SK-N-MC (cell line): ENCODE data around the gene DLX6.

Experiments
- EZH2 ChIP-seq: fragments of 200-600 bp; sonication (generic); IDR thresholded peaks from one replicate; pipeline ENCODE4 v1.6.1; 2017; ENCODE audit warnings: antibody characterized with exemption
- FOXP2 ChIP-seq: optimal IDR thresholded peaks from 2 replicates; pipeline ENCODE3; 2011; ENCODE audit warnings: mild to moderate bottlenecking, moderate library complexity; ENCODE audit not compliant: insufficient read depth; ENCODE audit errors: extremely low read length, control extremely low read depth
- POLR2AphosphoS5 ChIP-seq: IDR thresholded peaks from 2 replicates; pipeline ENCODE4 v1.6.1; 2012; ENCODE audit warnings: mild to moderate bottlenecking, low read depth, low read length, borderline replicate concordance

DNA sequence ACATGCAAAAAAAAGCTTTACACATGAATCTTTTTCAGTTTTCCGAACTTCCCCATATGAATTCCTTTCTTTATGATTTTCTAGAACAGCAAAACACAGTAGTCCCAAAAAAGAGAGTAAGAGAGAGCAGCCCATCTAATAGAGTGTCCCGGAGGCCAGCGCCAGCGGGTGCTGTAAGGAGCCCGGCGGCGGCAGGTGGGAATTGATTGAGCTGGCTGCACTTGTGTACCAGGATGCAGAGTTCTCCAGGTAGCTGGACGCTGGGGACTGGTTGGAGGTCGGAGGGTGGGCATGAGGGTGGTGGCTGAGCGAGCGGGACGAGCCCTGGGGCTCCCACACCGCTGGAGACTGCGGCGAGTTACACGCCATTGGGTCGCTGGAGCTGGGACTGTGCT is 15.2 kb downstream of the DLX6 start:
- no peak for TF ChIP-seq EZH2
- TF ChIP-seq POLR2AphosphoS5: no peak
- no peak for TF ChIP-seq FOXP2
